Erythroblast (primary cell): Measurements from ENCODE around the gene SUZ12.
"Not testable (repeated sequence)": the region's sequence is repeated elsewhere in the genome, so short reads cannot be mapped to it uniquely, and the experiment has no call there.

Experiments used
- GATA1 ChIP-seq: IDR thresholded peaks from 2 replicates; pipeline ENCODE4 v1.6.1; 2011; ENCODE audit warnings: low read depth, mild to moderate bottlenecking, control low read depth, low read length, moderate library complexity
- POLR2A ChIP-seq: IDR thresholded peaks from 2 replicates; pipeline ENCODE4 v1.6.1; 2011; ENCODE audit warnings: mild to moderate bottlenecking, low read length

- TF ChIP-seq POLR2A, GATA1: not testable (repeated sequence)
These were observed 108.8 kb downstream of the SUZ12 start for GRCh38 chr17:32045611-32046010.
